Kidney epithelial cell (primary cell): ENCODE measurements around the gene TRIM50. TPM values are rescaled to one million over a fixed set of nuclear protein-coding genes. Genes with fewer than 3 reads are reported as not detected.

Experiments used
- DNase-seq: peaks from one replicate; pipeline ENCODE4 v3.0.0-alpha.2; 2010; ENCODE audit warnings: low read depth
- H3K27me3 ChIP-seq: 2 replicates; pipeline ENCODE4 v1.6.0; 2011; ENCODE audit warnings: low read length; ENCODE audit not compliant: control insufficient read depth, insufficient read depth
- H3K36me3 ChIP-seq: 2 replicates; pipeline ENCODE4 v1.5.1; 2011; ENCODE audit warnings: low read length; ENCODE audit not compliant: control insufficient read depth, insufficient read depth
- H3K4me3 ChIP-seq: 2 replicates; pipeline ENCODE4 v1.5.1; 2011; ENCODE audit warnings: low read depth, mild to moderate bottlenecking, control low read depth, low read length
- CTCF ChIP-seq: IDR thresholded peaks from 2 replicates; pipeline ENCODE4 v1.5.1; 2011; ENCODE audit warnings: mild to moderate bottlenecking, moderate library complexity, low read length, control low read depth, inconsistent platforms; ENCODE audit not compliant: insufficient read depth, poor library complexity, severe bottlenecking
- total RNA-seq: library from RNA; depleted of rRNA; stranded (reverse); fragments of >200 nt; gene quantifications from 2 replicates; pipeline ENCODE4 v1.2.3, GENCODE V29; 2015

The TRIM50 gene
- total RNA-seq, 1 donor from 2014 or later, result not detected

- no peaks in the 10 kb centered on the region for H3K36me3 ChIP-seq
- no peaks in the 10 kb centered on the region for H3K27me3 ChIP-seq
- H3K4me3 ChIP-seq, result no peak overlapping the region
- no peak for DNase-seq
- no peak for TF ChIP-seq CTCF
Measured at GRCh38 chr7:73351447-73352167, 23.7 kb upstream of the TRIM50 start.

DNA sequence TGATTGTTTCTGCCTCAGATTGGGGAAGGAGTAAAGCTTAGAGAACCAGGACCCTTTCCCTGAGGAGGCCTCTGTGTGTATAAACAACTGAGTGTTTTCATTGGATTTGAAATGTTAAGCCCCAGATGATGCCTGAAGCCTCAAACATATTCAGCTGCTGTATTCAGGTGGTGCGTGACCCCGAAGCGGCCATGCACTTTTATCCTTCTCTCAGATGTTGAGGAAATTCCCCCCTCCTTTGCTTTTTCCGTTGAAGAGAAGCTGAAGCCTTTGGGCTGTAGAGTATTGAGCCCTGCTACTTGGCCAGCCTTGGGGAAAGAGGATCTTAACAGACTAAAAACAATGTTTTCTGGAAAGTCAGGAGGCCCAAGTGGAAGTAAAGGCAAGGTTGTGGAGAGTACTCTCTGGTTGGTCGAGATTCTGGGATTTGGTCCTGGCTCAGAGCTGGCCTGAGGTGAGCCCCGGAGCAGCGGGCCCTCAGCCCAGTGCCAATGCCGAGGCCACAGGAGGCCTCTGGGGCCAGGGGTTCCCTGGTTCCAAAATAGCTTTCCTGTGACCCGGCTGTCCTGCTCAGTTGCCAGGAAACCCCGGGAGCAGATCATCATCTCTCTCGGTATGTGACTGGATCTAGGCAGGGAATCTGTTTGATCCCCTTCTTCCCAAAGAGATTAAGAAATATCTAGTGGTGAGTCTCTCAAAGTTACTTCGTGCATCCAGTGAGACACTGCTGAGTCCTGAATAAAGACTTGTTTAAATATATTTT, 22.6 kb upstream of the TRIM50 start:
- no peaks in the 10 kb centered on the region for H3K27me3 ChIP-seq
- DNase-seq, result no peak
- no peak overlapping the region for H3K4me3 ChIP-seq
- H3K36me3 ChIP-seq, result no peaks in the 10 kb centered on the region
- TF ChIP-seq CTCF, result no peak

DNA sequence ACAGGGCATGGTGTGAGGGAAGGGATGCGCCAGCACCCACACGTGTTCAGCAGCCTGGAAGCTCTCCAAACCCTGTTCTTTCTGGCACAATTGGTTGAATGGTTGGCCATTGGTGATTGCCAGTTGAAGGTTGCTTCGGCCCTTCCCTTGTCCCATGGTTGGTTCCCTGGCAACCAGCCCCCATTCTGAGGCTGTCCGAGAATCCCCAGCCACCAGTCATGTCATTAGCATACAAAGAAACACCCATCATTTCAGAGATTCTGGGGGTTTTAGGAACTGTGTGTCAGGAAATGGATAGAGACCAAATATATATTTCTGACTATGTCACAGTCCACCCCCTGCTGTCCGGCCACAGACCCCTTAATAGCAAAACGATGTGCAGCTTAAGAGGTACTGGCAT, 21.9 kb upstream of the TRIM50 start:
- DNase-seq, result no peak
- TF ChIP-seq CTCF, result no peak
- Histone ChIP-seq H3K4me3 (no peak overlapping the region), H3K36me3 (no peaks in the 10 kb centered on the region), H3K27me3 (no peaks in the 10 kb centered on the region)

DNA sequence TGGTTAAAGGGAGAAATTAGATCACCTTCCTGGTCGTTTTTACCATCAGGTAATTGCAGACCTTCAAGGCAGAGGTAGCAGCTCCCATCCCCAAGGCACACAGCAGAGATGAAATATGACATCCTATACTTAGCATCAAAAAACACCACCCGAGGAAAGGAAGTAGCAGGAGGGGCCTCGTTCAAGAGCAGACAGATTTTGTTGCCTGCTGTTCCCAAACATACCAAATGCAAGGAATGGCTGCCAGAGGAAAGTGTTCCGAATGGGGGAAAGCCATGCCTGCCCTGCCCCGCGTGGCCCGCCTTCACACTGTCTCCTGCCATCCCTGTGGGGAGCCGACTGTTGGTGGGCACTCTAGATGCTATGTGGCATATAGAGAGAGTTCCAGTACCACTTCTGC, 18.1 kb upstream of the TRIM50 start:
- TF ChIP-seq CTCF, result no peak
- no peak overlapping the region for H3K4me3 ChIP-seq
- H3K36me3 ChIP-seq, result no peaks in the 10 kb centered on the region
- peaks cover 4% of the 10 kb centered on the region for H3K27me3 ChIP-seq
- DNase-seq, result no peak

GRCh38 chr7:73345538-73345937, 17.7 kb upstream of the TRIM50 start:
- Histone ChIP-seq H3K4me3 (no peak overlapping the region), H3K27me3 (peaks cover 4% of the 10 kb centered on the region), H3K36me3 (no peaks in the 10 kb centered on the region)
- no peak for TF ChIP-seq CTCF
- DNase-seq, result no peak
